Stimulated activated CD8-positive, alpha-beta memory T cell treated with anti-CD3 and anti-CD28 coated beads, Interleukin-12 subunit alpha, Interleukin-12 subunit beta, amount 100 ng/mL, for 24 hours (primary cell): ENCODE measurements around the gene IL1RL2.
A peak's percentile ranks its signal among the peaks of the same experiment; 100 is the strongest.

ENCODE experiments used
- DNase-seq: peaks from one replicate; pipeline ENCODE4 v3.0.0-alpha.2; 2020; ENCODE audit errors: extremely low read depth

Gene IL1RL2

GRCh38 chr2:102186791-102187495 lies at the start of gene IL1RL2:
Gene IL1RL2, plus strand, starts transcription at chr2:102187023. Its CDS starts 845 bp downstream, at chr2:102187868.
- DNase-seq = no peak

- DNase-seq = no peak
These were observed 49.7 kb upstream of the IL1RL2 start for GRCh38 chr2:102137138-102137537.

GRCh38 chr2:102138331-102138730 lies 48.5 kb upstream of the IL1RL2 start:
- no peak for DNase-seq

GRCh38 chr2:102139851-102140250 lies 47.0 kb upstream of the IL1RL2 start:
- DNase-seq = no peak

GRCh38 chr2:102140377-102140776 lies 46.4 kb upstream of the IL1RL2 start:
- no peak for DNase-seq

- no peak for DNase-seq
These were observed 45.5 kb upstream of the IL1RL2 start for GRCh38 chr2:102141011-102141943.

- no peak for DNase-seq
These were observed 44.6 kb upstream of the IL1RL2 start, which contains the start of gene IL1R1 for GRCh38 chr2:102141970-102142828. Gene IL1R1, plus strand, starts transcription at chr2:102142746. Its CDS starts 14,979 bp downstream, at chr2:102157725.

- DNase-seq = no peak
These were observed 43.9 kb upstream of the IL1RL2 start for GRCh38 chr2:102142829-102143449.

- DNase-seq = no peak
These were observed 43.3 kb upstream of the IL1RL2 start for GRCh38 chr2:102143450-102143985.

GRCh38 chr2:102144128-102144527 lies 42.7 kb upstream of the IL1RL2 start:
- DNase-seq = no peak

- no peak for DNase-seq
These were observed 41.7 kb upstream of the IL1RL2 start for GRCh38 chr2:102145107-102145506.

- no peak for DNase-seq
These were observed 40.9 kb upstream of the IL1RL2 start for GRCh38 chr2:102145934-102146333.

GRCh38 chr2:102147935-102148334 lies 38.9 kb upstream of the IL1RL2 start:
- peak; percentile 34 for DNase-seq

- no peak for DNase-seq
These were observed 37.6 kb upstream of the IL1RL2 start for GRCh38 chr2:102149243-102149642.

GRCh38 chr2:102149644-102150455 lies 37.0 kb upstream of the IL1RL2 start:
- DNase-seq = no peak

- no peak for DNase-seq
These were observed 32.5 kb upstream of the IL1RL2 start for GRCh38 chr2:102154364-102154763.

- no peak for DNase-seq
These were observed 31.7 kb upstream of the IL1RL2 start for GRCh38 chr2:102154946-102155702.

- no peak for DNase-seq
These were observed 30.9 kb upstream of the IL1RL2 start for GRCh38 chr2:102155703-102156515.
